RWPE1 (cell line): ENCODE measurements around the gene RFK.

Experiments
- CTCF ChIA-PET: fragments of 350-600 bp; sonication (Branson Sonifier 250); formaldehyde crosslinking; extraction: SDS; loops from one replicate; lab custom pipeline; 2021; lab: Yijun Ruan, JAX
- POLR2A ChIA-PET: fragments of 400-600 bp; formaldehyde crosslinking; extraction: SDS; loops from one replicate; lab custom pipeline; 2020; ENCODE audit warnings: antibody characterized with exemption; ENCODE audit not compliant: low non-redundant PET; lab: Yijun Ruan, JAX
- DNase-seq: peaks from one replicate; pipeline ENCODE4 v3.0.0; 2012; ENCODE audit warnings: low spot score
- H3K27ac ChIP-seq: fragments of 450-650 bp; 2 replicates; pipeline ENCODE4 v1.5.1; 2017
- TF ChIP-seq, protein P1 (sequence below): fragments of 450-650 bp; conservative IDR thresholded peaks from 2 replicates; pipeline ENCODE4 v1.5.1; 2017; ENCODE audit warnings: low read depth, mild to moderate bottlenecking

Gene RFK

DNA sequence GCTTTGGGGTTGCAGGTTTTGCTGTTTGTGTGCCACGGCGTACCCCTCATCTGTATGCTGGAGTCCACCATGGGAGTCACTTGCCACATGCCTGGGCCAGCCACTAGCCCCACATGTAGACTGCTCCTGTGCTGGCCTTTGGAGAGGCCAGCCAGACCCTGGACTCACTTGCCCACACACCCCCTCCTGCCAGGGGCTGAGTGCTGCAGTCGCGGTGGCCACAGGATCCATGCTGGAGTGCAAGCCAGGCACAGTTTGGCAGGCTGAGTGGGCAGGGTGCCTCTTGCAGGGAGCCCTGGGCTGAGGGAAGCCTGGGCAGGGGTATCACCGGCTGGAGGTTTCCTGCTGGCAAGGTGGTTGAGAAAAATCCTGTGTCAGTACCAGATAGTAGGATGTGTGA lies 39.2 kb upstream of the RFK start:
- ChIA-PET CTCF (no interaction called here), POLR2A (no interaction called here)
- TF ChIP-seq, protein P1, sequence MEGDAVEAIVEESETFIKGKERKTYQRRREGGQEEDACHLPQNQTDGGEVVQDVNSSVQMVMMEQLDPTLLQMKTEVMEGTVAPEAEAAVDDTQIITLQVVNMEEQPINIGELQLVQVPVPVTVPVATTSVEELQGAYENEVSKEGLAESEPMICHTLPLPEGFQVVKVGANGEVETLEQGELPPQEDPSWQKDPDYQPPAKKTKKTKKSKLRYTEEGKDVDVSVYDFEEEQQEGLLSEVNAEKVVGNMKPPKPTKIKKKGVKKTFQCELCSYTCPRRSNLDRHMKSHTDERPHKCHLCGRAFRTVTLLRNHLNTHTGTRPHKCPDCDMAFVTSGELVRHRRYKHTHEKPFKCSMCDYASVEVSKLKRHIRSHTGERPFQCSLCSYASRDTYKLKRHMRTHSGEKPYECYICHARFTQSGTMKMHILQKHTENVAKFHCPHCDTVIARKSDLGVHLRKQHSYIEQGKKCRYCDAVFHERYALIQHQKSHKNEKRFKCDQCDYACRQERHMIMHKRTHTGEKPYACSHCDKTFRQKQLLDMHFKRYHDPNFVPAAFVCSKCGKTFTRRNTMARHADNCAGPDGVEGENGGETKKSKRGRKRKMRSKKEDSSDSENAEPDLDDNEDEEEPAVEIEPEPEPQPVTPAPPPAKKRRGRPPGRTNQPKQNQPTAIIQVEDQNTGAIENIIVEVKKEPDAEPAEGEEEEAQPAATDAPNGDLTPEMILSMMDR: no peak
- no peak overlapping the region for H3K27ac ChIP-seq
- DNase-seq: no peak

DNA sequence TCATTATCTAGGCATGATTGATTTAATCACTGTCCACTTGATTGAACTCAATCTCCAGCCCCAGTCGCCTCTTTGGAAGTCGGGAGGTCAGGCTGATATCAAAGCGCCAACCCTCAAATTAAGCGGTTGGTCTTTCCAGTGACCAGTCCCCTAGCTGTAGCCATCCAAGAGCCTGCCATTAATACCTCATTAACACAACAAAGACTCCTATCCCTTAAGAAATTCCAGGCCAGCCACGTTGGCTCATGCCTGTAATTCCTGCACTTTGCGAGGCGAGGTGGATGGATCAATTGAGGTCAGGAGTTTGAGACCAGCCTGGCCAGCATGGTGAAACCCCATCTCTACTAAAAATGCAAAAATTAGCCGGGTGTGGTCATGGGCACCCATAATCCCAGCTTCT lies 37.4 kb upstream of the RFK start:
- DNase-seq: no peak
- ChIA-PET CTCF (no interaction called here), POLR2A (no interaction called here)
- TF ChIP-seq, protein P1: no peak
- H3K27ac ChIP-seq: no peak overlapping the region

DNA sequence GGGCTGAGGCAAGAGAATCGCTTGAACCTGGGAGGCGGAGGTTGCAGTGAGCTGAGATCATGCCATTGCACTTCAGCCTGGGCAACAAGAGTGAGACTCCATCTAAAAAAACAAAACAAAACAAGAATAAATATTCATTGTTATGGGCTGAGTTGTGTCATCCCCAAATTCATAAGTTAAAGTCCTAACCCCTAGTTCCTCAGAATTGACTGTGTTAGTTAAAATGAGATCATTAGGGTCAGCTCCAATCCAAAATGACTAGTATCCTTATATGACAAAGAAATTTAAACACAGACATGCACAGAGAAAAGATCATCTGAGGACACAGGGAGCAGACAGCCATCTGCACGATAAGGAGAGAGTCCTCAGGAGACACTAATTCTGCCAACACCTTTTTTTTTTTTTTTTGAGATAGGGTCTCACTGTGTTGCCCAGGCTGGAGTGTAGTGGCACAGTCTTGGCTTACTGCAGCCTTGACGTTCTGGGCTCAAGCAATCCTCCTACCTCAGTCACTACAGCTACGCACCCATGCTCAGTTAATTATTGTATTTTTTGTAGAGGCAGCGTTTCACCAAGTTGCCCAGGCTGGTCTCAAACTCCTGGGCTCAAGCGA lies 32.7 kb upstream of the RFK start:
- ChIA-PET CTCF (interaction anchor here (0.6 kb wide), 1 partner anchor 236 kb away, joined by 4 read pairs; no protein-coding TSS in a partner anchor), POLR2A (no interaction called here)
- H3K27ac ChIP-seq: no peak overlapping the region
- no peak for DNase-seq
- TF ChIP-seq, protein P1: no peak

DNA sequence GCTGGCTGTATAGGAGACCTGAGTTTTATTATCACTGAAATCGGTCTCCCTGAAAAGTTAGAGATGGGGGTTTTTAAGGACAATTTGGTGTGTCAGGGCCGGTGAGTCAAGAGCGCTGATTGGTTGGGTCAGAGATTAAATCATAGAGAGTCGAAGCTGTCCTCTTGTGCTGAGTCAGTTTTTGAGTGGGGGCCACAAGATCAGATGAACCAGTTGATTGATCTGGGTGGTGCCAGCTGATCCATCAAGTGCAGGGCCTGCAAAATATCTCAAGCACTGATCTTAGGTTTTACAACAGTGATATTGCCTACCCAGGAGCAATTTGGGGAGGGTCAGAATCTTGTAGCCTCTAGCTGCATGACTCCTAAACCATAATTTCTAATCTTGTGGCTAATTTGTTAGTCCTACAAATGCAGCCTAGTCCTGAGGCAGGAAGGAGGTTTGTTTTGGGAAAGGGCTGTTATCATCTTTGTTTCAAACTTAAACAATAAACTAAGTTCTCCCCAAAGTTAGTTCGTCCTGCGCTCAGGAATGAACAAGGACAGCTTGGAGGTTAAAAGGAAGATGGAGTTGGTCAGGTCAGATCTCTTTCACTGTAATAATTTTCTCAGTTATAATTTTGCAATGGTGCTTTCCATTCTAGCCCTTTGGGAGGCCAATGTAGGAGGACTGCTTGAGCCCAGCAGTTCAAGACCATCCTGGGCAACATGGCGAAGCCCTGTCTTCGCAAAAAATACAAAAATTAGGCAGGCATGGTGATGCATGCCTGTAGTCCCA lies 31.6 kb upstream of the RFK start:
- CTCF ChIA-PET: interaction anchor here (0.6 to 0.7 kb wide), 2 partner anchors 25 to 236 kb away, joined by 3 read pairs; no protein-coding TSS in a partner anchor
- TF ChIP-seq, protein P1: no peak
- no peak overlapping the region for H3K27ac ChIP-seq
- DNase-seq: no peak
- POLR2A ChIA-PET: no interaction called here

DNA sequence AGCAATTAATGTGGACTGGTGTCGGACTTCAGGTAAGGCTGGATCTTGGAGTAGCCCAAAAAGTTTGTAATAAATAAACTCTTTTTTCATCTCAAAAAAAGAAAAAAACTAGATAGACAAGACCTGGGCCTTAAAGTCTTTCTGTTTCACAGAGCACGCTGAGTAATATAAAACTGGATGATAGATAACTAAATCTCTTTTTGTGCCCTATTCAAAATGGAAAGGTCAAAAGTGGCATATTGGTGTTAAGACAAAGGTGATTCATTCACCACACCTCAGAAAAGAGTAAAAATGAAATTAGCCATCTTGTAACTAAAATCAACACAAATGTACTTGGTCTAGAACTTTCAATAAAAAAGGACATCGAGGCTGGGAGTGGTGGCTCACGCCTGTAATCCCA lies 30.3 kb upstream of the RFK start:
- TF ChIP-seq, protein P1: no peak
- ChIA-PET CTCF (no interaction called here), POLR2A (no interaction called here)
- DNase-seq: no peak
- H3K27ac ChIP-seq: no peak overlapping the region

DNA sequence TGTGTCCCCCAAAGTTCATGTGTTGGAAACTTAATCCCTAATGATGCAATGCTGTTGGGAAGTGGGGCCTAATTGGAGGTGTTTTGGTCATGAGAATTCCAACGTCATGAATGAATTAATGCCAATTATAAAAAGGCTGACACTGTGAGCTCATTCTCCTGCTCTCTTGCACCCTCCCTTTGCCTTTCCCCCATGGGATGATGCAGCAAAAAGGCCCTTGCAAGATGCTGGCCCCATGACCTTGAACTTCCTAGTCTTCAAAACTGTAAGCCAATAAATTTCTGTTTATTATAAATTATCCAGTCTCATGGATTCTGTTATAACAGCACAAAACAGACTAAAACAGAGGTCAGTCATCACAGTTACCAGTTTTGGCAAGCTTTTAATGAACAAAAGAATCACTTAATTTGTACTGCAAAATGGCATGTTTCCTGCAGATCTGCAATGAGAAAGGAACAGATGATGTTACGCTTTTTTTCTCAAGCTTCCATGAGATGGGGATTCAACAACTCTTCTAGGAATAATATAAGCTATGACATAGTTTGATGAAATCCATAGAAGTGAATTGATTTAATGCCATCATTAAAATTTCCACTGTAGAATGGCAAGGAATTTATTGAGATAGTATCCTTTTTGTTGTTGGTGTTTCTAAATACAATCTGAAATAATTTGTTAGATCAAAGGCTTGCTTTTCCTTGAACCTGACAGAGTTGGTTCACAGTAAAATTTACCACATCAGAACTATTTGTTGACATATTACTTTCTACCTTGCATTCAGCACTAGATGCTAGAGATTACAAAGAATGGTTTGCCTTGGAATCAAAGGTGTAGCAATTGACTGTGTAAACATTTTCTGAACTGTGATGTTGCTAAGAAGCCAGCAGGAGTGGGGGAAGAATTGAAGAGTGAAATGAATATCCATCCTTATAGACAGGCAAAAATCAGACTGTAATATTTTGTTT lies 29.3 kb upstream of the RFK start:
- TF ChIP-seq, protein P1: no peak
- no peak overlapping the region for H3K27ac ChIP-seq
- DNase-seq: no peak
- ChIA-PET POLR2A (no interaction called here), CTCF (interaction anchor here (0.5 kb wide), 1 partner anchor 568 kb away, joined by 3 read pairs; no protein-coding TSS in a partner anchor)
